ENCODE data around the gene PTPN4. TPM values are rescaled to one million over a fixed set of nuclear protein-coding genes. Genes with fewer than 3 reads are reported as not detected.

The PTPN4 gene
- total and polyA plus RNA-seq, 10 of the 15 experiments (the other 5 are each of a cell fraction or from before 2014, with no cell fraction given), result 5.0 to 29.7 (median 23.7) TPM

- 92% methylated on average over 1 of the region's 1 CpG for WGBS (ENCODE audit: insufficient coverage, insufficient replicate concordance, low lambda C conversion rate, missing lambda C conversion rate)
- Histone ChIP-seq H3K9ac (ENCODE audit: control insufficient read depth, insufficient read depth, low read length) (no peak overlapping the region), H3K27me3 (replicated peaks in 1 of 2; ENCODE audit: control insufficient read depth in 2 of 2, insufficient read depth in 2 of 2, low read length in 1 of 2) (no peaks in the 10 kb centered on the region), H3K4me2 (ENCODE audit: control insufficient read depth, insufficient read depth) (no peak overlapping the region), H4K20me1 (ENCODE audit: control insufficient read depth, insufficient read depth) (no peaks in the 10 kb centered on the region), H3K79me2 (ENCODE audit: control insufficient read depth, insufficient read depth, low read length) (no peaks in the 10 kb centered on the region), H2AFZ (ENCODE audit: control insufficient read depth, low read depth, low read length) (no peak overlapping the region), H3K27ac (ENCODE audit: control insufficient read depth, insufficient read depth) (no peak overlapping the region), H3K36me3 (ENCODE audit: control insufficient read depth in 2 of 2, insufficient read depth in 2 of 2, low read length in 1 of 2) (no peaks in the 10 kb centered on the region), H3K4me1 (ENCODE audit: control insufficient read depth, insufficient read depth, low read length) (no peaks in the 10 kb centered on the region), H3K4me3 (no peak overlapping the region), H3K9me3 (replicated peaks; ENCODE audit: control insufficient read depth, insufficient read depth, low read length) (no peaks in the 10 kb centered on the region)
- ChIA-PET RAD21 (ENCODE audit: unreplicated experiment) (no interaction called here), SMC1A (ENCODE audit: uncharacterized antibody, unreplicated experiment) (interaction anchor here (1.0 to 1.6 kb wide), 5 partner anchors 9 to 19 kb away, joined by 3 to 4 read pairs (median 3); no protein-coding TSS in a partner anchor), POLR2A (no interaction called here), CTCF (interaction anchor here (1.2 to 1.6 kb wide), 3 partner anchors 14 to 233 kb away, joined by 3 to 6 read pairs (median 3); no protein-coding TSS in a partner anchor)
- TF ChIP-seq CHD1 (IDR thresholded peaks at IDR 0.05; ENCODE audit: low read depth, low read length) (no peak), MEF2A (IDR thresholded peaks at IDR 0.05; ENCODE audit: insufficient read depth, low read depth, low read length) (no peak), PKNOX1 (IDR thresholded peaks at IDR 0.05) (no peak), ATF7 (IDR thresholded peaks at IDR 0.05; ENCODE audit: low read depth) (no peak), MXI1 (IDR thresholded peaks at IDR 0.05; ENCODE audit: low read depth, low read length) (no peak), ZNF274 (IDR thresholded peaks at IDR 0.05; ENCODE audit: insufficient read depth, insufficient read length) (no peak), NFYA (IDR thresholded peaks at IDR 0.05; ENCODE audit: borderline replicate concordance, low read depth, low read length) (no peak), RELA (IDR thresholded peaks at IDR 0.05; ENCODE audit: borderline replicate concordance, partially characterized antibody) (no peak), FOXM1 (IDR thresholded peaks at IDR 0.05; ENCODE audit: low read depth, low read length) (no peak), RBBP5 (conservative IDR thresholded peaks at IDR 0.05) (no peak), PAX5 (IDR thresholded peaks at IDR 0.05; ENCODE audit: borderline replicate concordance, low read depth, low read length) (no peak), LARP7 (IDR thresholded peaks at IDR 0.05) (no peak)
- TF ChIP-seq, protein P1, sequence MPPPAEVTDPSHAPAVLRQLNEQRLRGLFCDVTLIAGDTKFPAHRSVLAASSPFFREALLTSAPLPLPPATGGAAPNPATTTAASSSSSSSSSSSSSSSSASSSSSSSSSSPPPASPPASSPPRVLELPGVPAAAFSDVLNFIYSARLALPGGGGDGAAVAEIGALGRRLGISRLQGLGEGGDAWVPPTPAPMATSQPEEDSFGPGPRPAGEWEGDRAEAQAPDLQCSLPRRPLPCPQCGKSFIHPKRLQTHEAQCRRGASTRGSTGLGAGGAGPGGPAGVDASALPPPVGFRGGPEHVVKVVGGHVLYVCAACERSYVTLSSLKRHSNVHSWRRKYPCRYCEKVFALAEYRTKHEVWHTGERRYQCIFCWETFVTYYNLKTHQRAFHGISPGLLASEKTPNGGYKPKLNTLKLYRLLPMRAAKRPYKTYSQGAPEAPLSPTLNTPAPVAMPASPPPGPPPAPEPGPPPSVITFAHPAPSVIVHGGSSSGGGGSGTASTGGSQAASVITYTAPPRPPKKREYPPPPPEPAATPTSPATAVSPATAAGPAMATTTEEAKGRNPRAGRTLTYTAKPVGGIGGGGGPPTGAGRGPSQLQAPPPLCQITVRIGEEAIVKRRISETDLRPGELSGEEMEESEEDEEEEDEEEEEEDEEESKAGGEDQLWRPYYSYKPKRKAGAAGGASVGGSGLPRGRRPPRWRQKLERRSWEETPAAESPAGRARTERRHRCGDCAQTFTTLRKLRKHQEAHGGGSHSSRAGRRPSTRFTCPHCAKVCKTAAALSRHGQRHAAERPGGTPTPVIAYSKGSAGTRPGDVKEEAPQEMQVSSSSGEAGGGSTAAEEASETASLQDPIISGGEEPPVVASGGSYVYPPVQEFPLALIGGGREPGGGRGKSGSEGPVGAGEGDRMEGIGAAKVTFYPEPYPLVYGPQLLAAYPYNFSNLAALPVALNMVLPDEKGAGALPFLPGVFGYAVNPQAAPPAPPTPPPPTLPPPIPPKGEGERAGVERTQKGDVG (CRISPR knock-in tag; IDR thresholded peaks at IDR 0.05), result no peak
- TF ChIP-seq, protein P2, sequence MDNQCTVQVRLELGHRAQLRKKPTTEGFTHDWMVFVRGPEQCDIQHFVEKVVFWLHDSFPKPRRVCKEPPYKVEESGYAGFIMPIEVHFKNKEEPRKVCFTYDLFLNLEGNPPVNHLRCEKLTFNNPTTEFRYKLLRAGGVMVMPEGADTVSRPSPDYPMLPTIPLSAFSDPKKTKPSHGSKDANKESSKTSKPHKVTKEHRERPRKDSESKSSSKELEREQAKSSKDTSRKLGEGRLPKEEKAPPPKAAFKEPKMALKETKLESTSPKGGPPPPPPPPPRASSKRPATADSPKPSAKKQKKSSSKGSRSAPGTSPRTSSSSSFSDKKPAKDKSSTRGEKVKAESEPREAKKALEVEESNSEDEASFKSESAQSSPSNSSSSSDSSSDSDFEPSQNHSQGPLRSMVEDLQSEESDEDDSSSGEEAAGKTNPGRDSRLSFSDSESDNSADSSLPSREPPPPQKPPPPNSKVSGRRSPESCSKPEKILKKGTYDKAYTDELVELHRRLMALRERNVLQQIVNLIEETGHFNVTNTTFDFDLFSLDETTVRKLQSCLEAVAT (IDR thresholded peaks at IDR 0.05), result no peak
- in situ Hi-C loops (cut with MboI), result no loop called here
- DNase-seq (ENCODE audit: low read depth, low spot score), result no peak
- ATAC-seq, result no peak
- intact Hi-C loops (cut with micrococcal nuclease; ENCODE audit: unreplicated experiment), result no loop called here
- no TSS peak for BruUV-seq (replicated peaks)
- no peak for FAIRE-seq
Measured at GRCh38 chr2:119941388-119941787, 181.7 kb downstream of the PTPN4 start.

All from GM12878 (cell line).